Peyer's patch (tissue), 4 donors: Measurements from ENCODE around the gene NT5C3A.

Experiments
- CTCF ChIP-seq, 6 experiments: fragments of 450-650 bp in 4 of 6; fragments of 200-600 bp in 2 of 6; sonication (generic) in 1 of 6; IDR thresholded peaks; one replicate each; pipeline ENCODE4 v1.5.1; 2017 to 2019; ENCODE audit warnings: antibody characterized with exemption in 6 of 6, mild to moderate bottlenecking in 3 of 6, moderate library complexity in 1 of 6
- POLR2A ChIP-seq, 2 donors: fragments of 450-650 bp; IDR thresholded peaks; one replicate each; pipeline ENCODE4 v1.5.1; 2017; ENCODE audit warnings: antibody characterized with exemption in 2 of 2, mild to moderate bottlenecking in 2 of 2, moderate library complexity in 2 of 2

- TF ChIP-seq POLR2A (IDR thresholded peaks at IDR 0.05), result no peak
- no peak for TF ChIP-seq CTCF (IDR thresholded peaks at IDR 0.05)
Measured at GRCh38 chr7:33059635-33060034, 2.9 kb downstream of the NT5C3A start.
